GM10847 (cell line): ENCODE data around the gene TMEM87B.

ENCODE experiments used
- POLR2A ChIP-seq: IDR thresholded peaks from 2 replicates; pipeline ENCODE4 v1.6.1; 2011; ENCODE audit not compliant: insufficient read length; ENCODE audit errors: extremely low read depth

The TMEM87B gene

GRCh38 chr2:112054847-112055729 lies at the start of gene TMEM87B:
Gene TMEM87B, plus strand, starts transcription at chr2:112055269. Its CDS starts 323 bp downstream, at chr2:112055592.
- peak; percentile 60 for TF ChIP-seq POLR2A

- TF ChIP-seq POLR2A = no peak
Observed at GRCh38 chr2:112005406-112006075, 49.5 kb upstream of the TMEM87B start.

GRCh38 chr2:112006076-112006410 lies 49.0 kb upstream of the TMEM87B start:
- no peak for TF ChIP-seq POLR2A

GRCh38 chr2:112007493-112007892 lies 47.6 kb upstream of the TMEM87B start:
- no peak for TF ChIP-seq POLR2A

- no peak for TF ChIP-seq POLR2A
Observed at GRCh38 chr2:112008910-112009485, 46.1 kb upstream of the TMEM87B start.

- no peak for TF ChIP-seq POLR2A
Observed at GRCh38 chr2:112010751-112011150, 44.3 kb upstream of the TMEM87B start.

GRCh38 chr2:112012556-112012955 lies 42.5 kb upstream of the TMEM87B start:
- TF ChIP-seq POLR2A = no peak

GRCh38 chr2:112018846-112019245 lies 36.2 kb upstream of the TMEM87B start:
- no peak for TF ChIP-seq POLR2A

- TF ChIP-seq POLR2A = no peak
Observed at GRCh38 chr2:112019569-112019982, 35.5 kb upstream of the TMEM87B start.

- no peak for TF ChIP-seq POLR2A
Observed at GRCh38 chr2:112020561-112020960, 34.5 kb upstream of the TMEM87B start.

- no peak for TF ChIP-seq POLR2A
Observed at GRCh38 chr2:112021290-112021689, 33.8 kb upstream of the TMEM87B start.

GRCh38 chr2:112021781-112022231 lies 33.3 kb upstream of the TMEM87B start:
- no peak for TF ChIP-seq POLR2A

- no peak for TF ChIP-seq POLR2A
Observed at GRCh38 chr2:112023707-112024106, 31.4 kb upstream of the TMEM87B start.

- TF ChIP-seq POLR2A = no peak
Observed at GRCh38 chr2:112024231-112024630, 30.8 kb upstream of the TMEM87B start.

GRCh38 chr2:112024896-112025491 lies 30.1 kb upstream of the TMEM87B start:
- TF ChIP-seq POLR2A = no peak
